ENCODE results near the gene ASAP2. TPM values are rescaled to one million over a fixed set of nuclear protein-coding genes. Genes with fewer than 3 reads are reported as not detected.
A peak's percentile ranks its signal among the peaks of the same experiment; 100 is the strongest.
"Not testable (repeated sequence)": the region's sequence is repeated elsewhere in the genome, so short reads cannot be mapped to it uniquely, and the experiment has no call there.

ASAP2 gene
- total RNA-seq, 1 donor from 2014 or later = 45.6 TPM

DNA sequence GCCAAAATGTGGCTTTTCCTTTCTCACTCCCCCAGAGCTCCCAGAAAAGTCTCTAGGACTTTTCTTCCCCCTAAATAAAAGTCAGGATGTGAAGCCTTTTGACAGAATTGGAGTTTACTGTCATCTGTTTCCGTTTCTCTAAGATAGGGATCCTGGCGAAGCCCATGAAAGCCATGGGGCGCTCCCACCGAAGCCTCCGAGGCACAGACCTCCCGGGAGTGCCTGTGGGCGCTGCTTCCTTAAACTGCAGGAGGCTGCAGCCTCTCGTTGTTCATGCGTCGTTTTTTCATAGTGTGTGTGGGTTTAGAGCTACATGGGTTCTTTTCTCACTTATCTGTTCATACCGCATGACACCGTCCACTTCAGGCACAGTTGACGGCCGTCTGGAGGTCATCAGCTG lies 56.8 kb downstream of the ASAP2 start:
- H3K4me1 Mint-ChIP-seq (ENCODE audit: unreplicated experiment) = peaks cover 58% of the 10 kb centered on the region
- H3K4me3 Mint-ChIP-seq = peak overlapping the region; percentile 17
- no peaks in the 10 kb centered on the region for H3K36me3 Mint-ChIP-seq
- no peaks in the 10 kb centered on the region for H3K9me3 Mint-ChIP-seq
- no peak for DNase-seq (ENCODE audit: extremely low spot score, unreplicated experiment)
- TF ChIP-seq, protein P1, sequence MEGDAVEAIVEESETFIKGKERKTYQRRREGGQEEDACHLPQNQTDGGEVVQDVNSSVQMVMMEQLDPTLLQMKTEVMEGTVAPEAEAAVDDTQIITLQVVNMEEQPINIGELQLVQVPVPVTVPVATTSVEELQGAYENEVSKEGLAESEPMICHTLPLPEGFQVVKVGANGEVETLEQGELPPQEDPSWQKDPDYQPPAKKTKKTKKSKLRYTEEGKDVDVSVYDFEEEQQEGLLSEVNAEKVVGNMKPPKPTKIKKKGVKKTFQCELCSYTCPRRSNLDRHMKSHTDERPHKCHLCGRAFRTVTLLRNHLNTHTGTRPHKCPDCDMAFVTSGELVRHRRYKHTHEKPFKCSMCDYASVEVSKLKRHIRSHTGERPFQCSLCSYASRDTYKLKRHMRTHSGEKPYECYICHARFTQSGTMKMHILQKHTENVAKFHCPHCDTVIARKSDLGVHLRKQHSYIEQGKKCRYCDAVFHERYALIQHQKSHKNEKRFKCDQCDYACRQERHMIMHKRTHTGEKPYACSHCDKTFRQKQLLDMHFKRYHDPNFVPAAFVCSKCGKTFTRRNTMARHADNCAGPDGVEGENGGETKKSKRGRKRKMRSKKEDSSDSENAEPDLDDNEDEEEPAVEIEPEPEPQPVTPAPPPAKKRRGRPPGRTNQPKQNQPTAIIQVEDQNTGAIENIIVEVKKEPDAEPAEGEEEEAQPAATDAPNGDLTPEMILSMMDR (conservative IDR thresholded peaks at IDR 0.05) = no peak
- no peak overlapping the region for H3K27ac Mint-ChIP-seq
- H3K27me3 Mint-ChIP-seq = no peaks in the 10 kb centered on the region

DNA sequence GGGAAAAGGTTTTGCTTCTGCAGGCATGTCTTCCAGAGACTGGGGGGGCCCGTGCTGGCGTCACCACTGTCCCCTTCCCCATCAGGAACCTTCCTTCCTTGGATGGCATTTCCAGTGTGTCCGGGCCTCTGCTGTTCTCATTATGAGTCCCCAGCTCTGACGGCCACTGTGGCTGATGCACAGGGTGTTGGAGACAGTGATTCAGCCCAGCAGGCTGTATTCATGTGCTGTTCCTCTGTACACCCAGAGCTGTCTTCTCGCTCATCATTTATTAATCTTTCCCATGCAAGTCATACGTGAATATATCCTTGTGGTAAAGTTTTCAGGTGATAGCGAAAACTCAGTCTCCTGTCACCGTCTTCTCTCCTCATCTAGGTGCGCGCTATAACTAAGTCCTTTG lies 57.7 kb downstream of the ASAP2 start:
- DNase-seq (ENCODE audit: extremely low spot score, unreplicated experiment) = no peak
- TF ChIP-seq, protein P1 (conservative IDR thresholded peaks at IDR 0.05) = no peak
- Mint-ChIP-seq H3K27ac (no peak overlapping the region), H3K27me3 (no peaks in the 10 kb centered on the region), H3K9me3 (no peaks in the 10 kb centered on the region), H3K4me3 (no peak overlapping the region), H3K4me1 (ENCODE audit: unreplicated experiment) (peaks cover 54% of the 10 kb centered on the region), H3K36me3 (no peaks in the 10 kb centered on the region)

DNA sequence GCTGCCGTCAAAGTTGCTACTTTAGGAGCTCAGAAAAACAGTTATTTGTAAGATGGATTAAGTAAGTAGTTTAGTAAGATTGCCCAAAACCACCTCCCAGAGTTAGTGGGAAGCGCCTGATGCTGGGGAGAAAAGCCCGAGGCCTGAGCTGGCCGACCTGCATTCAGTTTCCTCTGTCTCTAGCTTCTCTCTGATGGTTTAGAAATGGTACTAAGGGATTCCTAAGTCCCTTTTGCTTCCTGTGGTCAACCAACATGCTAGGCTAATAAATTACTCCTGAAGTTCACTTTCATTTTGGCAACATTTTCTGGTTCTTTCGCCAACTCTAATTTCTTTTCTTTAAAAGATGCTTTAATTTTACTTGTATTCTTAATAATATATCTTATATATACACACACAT lies 60.1 kb downstream of the ASAP2 start:
- H3K27ac Mint-ChIP-seq = no peak overlapping the region
- H3K27me3 Mint-ChIP-seq = no peaks in the 10 kb centered on the region
- peaks cover 46% of the 10 kb centered on the region for H3K4me1 Mint-ChIP-seq (ENCODE audit: unreplicated experiment)
- H3K36me3 Mint-ChIP-seq = peaks cover 5% of the 10 kb centered on the region
- no peak overlapping the region for H3K4me3 Mint-ChIP-seq
- no peak for DNase-seq (ENCODE audit: extremely low spot score, unreplicated experiment)
- H3K9me3 Mint-ChIP-seq = no peaks in the 10 kb centered on the region
- TF ChIP-seq, protein P1 (conservative IDR thresholded peaks at IDR 0.05) = no peak

DNA sequence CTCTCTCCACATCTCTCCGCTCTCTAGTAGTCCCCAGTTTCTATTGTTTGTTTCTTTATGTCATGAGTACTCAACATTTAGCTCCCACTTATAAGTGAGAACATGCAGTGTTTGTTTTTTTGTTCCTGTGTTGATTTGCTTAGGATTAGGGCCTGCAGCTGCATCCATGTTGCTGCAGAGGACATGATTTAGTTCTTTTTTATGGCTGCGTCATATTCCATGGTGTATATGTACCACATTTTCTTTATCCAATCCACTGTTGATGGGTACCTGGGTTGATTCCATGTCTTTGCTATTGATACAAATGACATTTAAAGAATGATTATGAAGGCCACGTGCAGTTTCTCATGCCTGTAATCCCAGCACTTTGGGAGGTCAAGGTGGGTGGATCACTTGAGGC lies 60.7 kb downstream of the ASAP2 start:
- not testable (repeated sequence) for H3K27me3 Mint-ChIP-seq; DNase-seq (ENCODE audit: extremely low spot score, unreplicated experiment); H3K4me3 Mint-ChIP-seq; H3K9me3 Mint-ChIP-seq; H3K27ac Mint-ChIP-seq
- Mint-ChIP-seq H3K36me3 (peaks cover 11% of the 10 kb centered on the region), H3K4me1 (ENCODE audit: unreplicated experiment) (peaks cover 42% of the 10 kb centered on the region)

DNA sequence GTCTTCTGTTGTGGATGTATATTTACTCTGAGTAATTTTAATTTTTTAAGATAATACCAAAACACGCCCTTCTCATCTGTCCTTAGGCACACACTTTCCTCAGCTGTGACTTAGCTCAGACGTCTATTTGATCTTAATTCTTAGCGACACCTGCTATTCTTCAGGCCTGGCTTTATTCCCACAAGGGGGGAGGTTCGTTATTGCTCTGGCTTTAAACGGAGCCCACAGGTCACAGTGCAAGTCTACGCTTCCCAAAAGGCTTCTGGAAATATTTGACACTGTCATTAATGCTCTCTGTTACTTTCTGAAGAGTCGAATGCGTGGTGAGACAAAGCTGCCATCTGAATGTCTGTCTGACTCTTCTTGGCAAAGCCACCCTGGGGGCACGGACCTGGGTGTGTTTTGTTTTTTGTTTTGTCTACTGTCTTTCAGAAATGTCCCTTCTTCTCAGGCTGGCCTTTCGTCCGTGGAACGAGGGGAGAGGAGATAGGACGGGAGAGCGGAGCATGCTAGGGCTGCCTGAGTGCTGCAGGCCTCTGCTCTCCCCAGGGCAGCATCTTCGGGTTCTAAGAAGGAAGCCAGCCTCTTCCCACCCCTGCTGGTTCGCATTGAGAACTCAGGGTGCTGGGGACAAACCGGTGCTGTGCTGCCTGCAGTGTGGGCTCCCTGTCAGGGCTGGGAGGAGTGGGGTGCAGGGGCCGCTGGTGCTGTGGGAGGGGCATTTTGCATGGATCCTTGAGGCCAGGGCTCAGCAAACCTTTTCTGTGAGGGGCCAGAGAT lies 61.9 kb downstream of the ASAP2 start:
- TF ChIP-seq, protein P1 (conservative IDR thresholded peaks at IDR 0.05) = no peak
- H3K4me3 Mint-ChIP-seq = no peak overlapping the region
- H3K9me3 Mint-ChIP-seq = peaks cover 11% of the 10 kb centered on the region
- H3K36me3 Mint-ChIP-seq = peaks cover 21% of the 10 kb centered on the region
- H3K4me1 Mint-ChIP-seq (ENCODE audit: unreplicated experiment) = peaks cover 36% of the 10 kb centered on the region
- peak overlapping the region; percentile 29 for H3K27ac Mint-ChIP-seq
- DNase-seq (ENCODE audit: extremely low spot score, unreplicated experiment) = no peak
- H3K27me3 Mint-ChIP-seq = no peaks in the 10 kb centered on the region

DNA sequence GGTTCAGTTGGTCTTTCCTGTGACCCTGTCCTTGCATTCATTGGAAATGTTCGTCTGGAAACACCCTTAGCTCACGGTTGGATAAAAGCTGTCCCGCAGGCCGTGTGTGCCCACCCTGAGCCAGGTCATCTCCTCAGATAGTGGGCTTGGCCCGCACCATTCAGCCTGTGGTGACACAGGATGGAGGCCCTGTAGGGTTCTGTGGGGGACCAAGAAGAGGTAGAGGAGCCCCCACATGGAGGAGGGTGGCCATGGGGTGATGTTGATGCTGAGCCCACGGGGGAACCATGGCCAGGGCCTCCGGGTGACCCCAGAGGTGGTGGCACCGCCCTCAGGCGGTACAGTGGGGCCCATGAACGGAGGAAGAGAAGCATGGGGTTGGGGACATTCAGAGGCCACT lies 62.7 kb downstream of the ASAP2 start:
- no peaks in the 10 kb centered on the region for H3K27me3 Mint-ChIP-seq
- no peak overlapping the region for H3K27ac Mint-ChIP-seq
- H3K4me1 Mint-ChIP-seq (ENCODE audit: unreplicated experiment) = peaks cover 36% of the 10 kb centered on the region
- H3K4me3 Mint-ChIP-seq = no peak overlapping the region
- TF ChIP-seq, protein P1 (conservative IDR thresholded peaks at IDR 0.05) = no peak
- DNase-seq (ENCODE audit: extremely low spot score, unreplicated experiment) = no peak
- peaks cover 21% of the 10 kb centered on the region for H3K36me3 Mint-ChIP-seq
- H3K9me3 Mint-ChIP-seq = peaks cover 11% of the 10 kb centered on the region

Measured in type B pancreatic cell (in vitro differentiated cells).